ENCODE data around the gene SCGB1C1. TPM values are rescaled to one million over a fixed set of nuclear protein-coding genes. Genes with fewer than 3 reads are reported as not detected.

The SCGB1C1 gene
- total and polyA plus RNA-seq, 10 of the 15 experiments (the other 5 are each of a cell fraction or from before 2014, with no cell fraction given), result not detected

GRCh38 chr11:211295-211694 is 18.4 kb downstream of the SCGB1C1 start:
- Histone ChIP-seq H4K20me1 (ENCODE audit: control insufficient read depth, insufficient read depth) (no peaks in the 10 kb centered on the region; the same call in 1 of the 2 replicates), H3K27me3 (replicated peaks in 1 of 2; ENCODE audit: control insufficient read depth in 2 of 2, insufficient read depth in 2 of 2, low read length in 1 of 2) (no peaks in the 10 kb centered on the region), H3K4me1 (ENCODE audit: control insufficient read depth, insufficient read depth, low read length) (peaks cover 16% of the 10 kb centered on the region), H3K9me3 (replicated peaks; ENCODE audit: control insufficient read depth, insufficient read depth, low read length) (no peaks in the 10 kb centered on the region), H3K36me3 (ENCODE audit: control insufficient read depth in 2 of 2, insufficient read depth in 2 of 2, low read length in 1 of 2) (peaks cover 24 to 39% of the 10 kb centered on the region in 2 experiments), H3K4me2 (ENCODE audit: control insufficient read depth, insufficient read depth) (no peak overlapping the region), H2AFZ (ENCODE audit: control insufficient read depth, low read depth, low read length) (no peak overlapping the region), H3K9ac (ENCODE audit: control insufficient read depth, insufficient read depth, low read length) (no peak overlapping the region), H3K79me2 (ENCODE audit: control insufficient read depth, insufficient read depth, low read length) (peaks cover 40% of the 10 kb centered on the region), H3K4me3 (no peak overlapping the region), H3K27ac (ENCODE audit: control insufficient read depth, insufficient read depth) (no peak overlapping the region)
- in situ Hi-C loops (cut with MboI) (no loop called here), intact Hi-C loops (cut with micrococcal nuclease; ENCODE audit: unreplicated experiment) (no loop called here)
- no peak for TF ChIP-seq TCF3 (IDR thresholded peaks at IDR 0.05; ENCODE audit: borderline replicate concordance, insufficient read depth, low read depth, low read length)
- ChIA-PET SMC1A (ENCODE audit: uncharacterized antibody, unreplicated experiment) (no interaction called here), CTCF (no interaction called here), RAD21 (ENCODE audit: unreplicated experiment) (no interaction called here), POLR2A (no interaction called here)
- FAIRE-seq, result no peak
- no peak for DNase-seq (ENCODE audit: low read depth, low spot score)
- ATAC-seq, result no peak
- no TSS peak for BruUV-seq (replicated peaks)
- 84% methylated on average over 5 of the region's 5 CpGs for WGBS (ENCODE audit: insufficient coverage, insufficient replicate concordance, low lambda C conversion rate, missing lambda C conversion rate)

GRCh38 chr11:211741-212140 is 18.9 kb downstream of the SCGB1C1 start:
- Histone ChIP-seq H3K27ac (ENCODE audit: control insufficient read depth, insufficient read depth) (no peak overlapping the region), H3K79me2 (ENCODE audit: control insufficient read depth, insufficient read depth, low read length) (peaks cover 36% of the 10 kb centered on the region), H3K4me2 (ENCODE audit: control insufficient read depth, insufficient read depth) (no peak overlapping the region), H3K27me3 (replicated peaks in 1 of 2; ENCODE audit: control insufficient read depth in 2 of 2, insufficient read depth in 2 of 2, low read length in 1 of 2) (no peaks in the 10 kb centered on the region), H3K4me3 (no peak overlapping the region), H3K9me3 (replicated peaks; ENCODE audit: control insufficient read depth, insufficient read depth, low read length) (no peaks in the 10 kb centered on the region), H3K4me1 (ENCODE audit: control insufficient read depth, insufficient read depth, low read length) (peaks cover 15% of the 10 kb centered on the region), H2AFZ (ENCODE audit: control insufficient read depth, low read depth, low read length) (no peak overlapping the region), H4K20me1 (ENCODE audit: control insufficient read depth, insufficient read depth) (no peaks in the 10 kb centered on the region), H3K9ac (ENCODE audit: control insufficient read depth, insufficient read depth, low read length) (no peak overlapping the region), H3K36me3 (ENCODE audit: control insufficient read depth in 2 of 2, insufficient read depth in 2 of 2, low read length in 1 of 2) (peaks cover 24 to 39% of the 10 kb centered on the region in 2 experiments)
- FAIRE-seq (no peak), ATAC-seq (no peak), DNase-seq (ENCODE audit: low read depth, low spot score) (no peak)
- SMC1A ChIA-PET (ENCODE audit: uncharacterized antibody, unreplicated experiment), result no interaction called here
- 98% methylated on average over 9 of the region's 9 CpGs for WGBS (ENCODE audit: insufficient coverage, insufficient replicate concordance, low lambda C conversion rate, missing lambda C conversion rate)
- RAD21 ChIA-PET (ENCODE audit: unreplicated experiment), result interaction anchor here (0.9 kb wide), 1 partner anchor 23 kb away, joined by 3 read pairs; no protein-coding TSS in a partner anchor
- no peak for TF ChIP-seq ASH2L (IDR thresholded peaks at IDR 0.05; ENCODE audit: borderline replicate concordance, low read depth)
- no TSS peak for BruUV-seq (replicated peaks)
- CTCF ChIA-PET, result no interaction called here
- intact Hi-C loops (cut with micrococcal nuclease; ENCODE audit: unreplicated experiment) (no loop called here), in situ Hi-C loops (cut with MboI) (no loop called here)
- POLR2A ChIA-PET, result no interaction called here
